ENCODE data around the gene EYA2.

The EYA2 gene

GRCh38 chr20:46981184-46981583 lies 86.5 kb downstream of the EYA2 start:
- no peak for DNase-seq

- DNase-seq: no peak
Measured at GRCh38 chr20:46983466-46983865, 88.8 kb downstream of the EYA2 start.

- no peak for DNase-seq
Measured at GRCh38 chr20:46984405-46984804, 89.8 kb downstream of the EYA2 start.

- DNase-seq: no peak
Measured at GRCh38 chr20:46985250-46985649, 90.6 kb downstream of the EYA2 start.

- DNase-seq: no peak
Measured at GRCh38 chr20:46985671-46986070, 91.0 kb downstream of the EYA2 start.

GRCh38 chr20:46987001-46987400 lies 92.4 kb downstream of the EYA2 start:
- DNase-seq: no peak

GRCh38 chr20:46990017-46990595 lies 95.5 kb downstream of the EYA2 start:
- no peak for DNase-seq

- DNase-seq: peak; percentile 81
Measured at GRCh38 chr20:46990596-46991104, 96.0 kb downstream of the EYA2 start.

- DNase-seq: no peak
Measured at GRCh38 chr20:46991168-46991567, 96.5 kb downstream of the EYA2 start.

- no peak for DNase-seq
Measured at GRCh38 chr20:46991880-46992639, 97.4 kb downstream of the EYA2 start.

- no peak for DNase-seq
Measured at GRCh38 chr20:46992640-46993035, 98.0 kb downstream of the EYA2 start.

GRCh38 chr20:46993465-46994095 lies 98.9 kb downstream of the EYA2 start:
- no peak for DNase-seq

- DNase-seq: no peak
Measured at GRCh38 chr20:46994341-46994740, 99.7 kb downstream of the EYA2 start.

- peak; percentile 43 for DNase-seq
Measured at GRCh38 chr20:46995561-46996142, 101.0 kb downstream of the EYA2 start.

GRCh38 chr20:46997187-46997586 lies 102.5 kb downstream of the EYA2 start:
- DNase-seq: no peak

- no peak for DNase-seq
Measured at GRCh38 chr20:46998477-46999240, 104.0 kb downstream of the EYA2 start.

GRCh38 chr20:46999801-47000465 lies 105.3 kb downstream of the EYA2 start:
- no peak for DNase-seq

- DNase-seq: no peak
Measured at GRCh38 chr20:47003223-47003622, 108.6 kb downstream of the EYA2 start.

GRCh38 chr20:47004179-47004578 lies 109.5 kb downstream of the EYA2 start:
- no peak for DNase-seq

GRCh38 chr20:47007826-47008655 lies 113.4 kb downstream of the EYA2 start:
- peak; percentile 38 for DNase-seq

GRCh38 chr20:47008842-47009518 lies 114.3 kb downstream of the EYA2 start:
- DNase-seq: no peak

Measured in eye (tissue), 1 donor.